Breast epithelium (tissue), 4 donors: ENCODE results near the gene PLOD2. TPM values are rescaled to one million over a fixed set of nuclear protein-coding genes. Genes with fewer than 3 reads are reported as not detected.

Experiments
- DNase-seq, 2 donors: peaks; one replicate each; pipeline ENCODE4 v3.0.0-alpha.2; 2019; ENCODE audit warnings: low spot score in 2 of 2
- H3K27ac ChIP-seq, 2 donors: fragments of 200-600 bp; sonication (generic) in 1 of 2; one replicate each; pipeline ENCODE4 v1.5.1; 2016 to 2019; ENCODE audit warnings: mild to moderate bottlenecking in 1 of 2
- H3K27me3 ChIP-seq, 2 donors: fragments of 200-600 bp; sonication (generic) in 1 of 2; one replicate each; pipeline versions ENCODE4 v1.5.1 to v1.6.0; 2017 to 2019; ENCODE audit warnings: control low read depth in 1 of 2, mild to moderate bottlenecking in 1 of 2
- H3K36me3 ChIP-seq: fragments of 200-600 bp; one replicate; pipeline ENCODE4 v1.5.1; 2019
- H3K4me1 ChIP-seq, 2 donors: fragments of 200-600 bp; sonication (generic); one replicate each; pipeline ENCODE4 v1.5.1; 2016 to 2019; ENCODE audit warnings: control low read depth in 1 of 2
- H3K4me3 ChIP-seq, 3 donors: fragments of 200-600 bp; sonication (generic); 1 replicate in 2 of 3; 2 replicates in 1 of 3; pipeline ENCODE4 v1.5.1; 2016 to 2019; ENCODE audit warnings: mild to moderate bottlenecking in 3 of 3, moderate library complexity in 2 of 3
- H3K9me3 ChIP-seq, 2 donors: fragments of 200-600 bp; sonication (generic) in 1 of 2; one replicate each; pipeline ENCODE4 v1.5.1; 2016 to 2019; ENCODE audit warnings: control low read depth in 1 of 2
- POLR2A ChIP-seq: fragments of 450-650 bp; IDR thresholded peaks from one replicate; pipeline ENCODE4 v1.6.1; 2016; ENCODE audit warnings: antibody characterized with exemption, mild to moderate bottlenecking, moderate library complexity
- POLR2AphosphoS5 ChIP-seq, 3 donors: sonication (generic); formaldehyde crosslinking; IDR thresholded peaks; one replicate each; pipeline ENCODE4 v1.6.1; 2017; ENCODE audit warnings: antibody characterized with exemption in 3 of 3
- intact Hi-C: fragments of 100-400 bp; cut with DNase I; formaldehyde crosslinking; loops from one replicate; pipeline ENCODE4 v1.15.1; 2023; ENCODE audit warnings: low total_unique reads
- total RNA-seq, 3 donors: library from RNA; depleted of rRNA; stranded (reverse); fragments of >200 nt; gene quantifications; one replicate each; pipeline ENCODE4 v1.1.0, GENCODE V29; 2016
- TF ChIP-seq, protein P1 (sequence below), 3 donors: fragments of 450-650 bp; IDR thresholded peaks; one replicate each; pipeline ENCODE4 v1.5.1; 2016 to 2017; ENCODE audit warnings: antibody characterized with exemption in 3 of 3, mild to moderate bottlenecking in 3 of 3, moderate library complexity in 3 of 3

Gene PLOD2
- total RNA-seq, 3 donors from 2014 or later, result 33.2 to 71.5 (median 35.7) TPM

DNA sequence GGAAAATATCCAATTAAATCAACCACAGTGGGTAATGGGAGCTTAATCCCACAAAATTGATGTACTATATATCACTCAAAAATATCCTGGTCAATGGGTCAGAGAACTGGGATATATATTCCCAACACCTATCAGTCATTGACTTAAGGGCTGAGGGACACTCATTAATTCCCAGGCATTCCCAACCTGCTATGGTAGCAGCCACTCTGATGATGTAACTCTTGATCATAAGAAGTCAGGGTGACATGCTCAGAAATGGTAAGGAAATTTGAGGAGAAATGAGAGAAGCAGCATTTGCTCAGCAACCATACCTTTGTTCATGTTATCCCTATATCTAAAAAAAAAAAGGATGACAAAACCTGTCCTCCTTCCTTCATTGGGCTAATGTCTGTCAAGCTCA is 3.1 kb upstream of the PLOD2 start:
- Histone ChIP-seq H3K4me3 (no peak overlapping the region), H3K27me3 (no peaks in the 10 kb centered on the region), H3K36me3 (no peaks in the 10 kb centered on the region), H3K9me3 (no peaks in the 10 kb centered on the region), H3K4me1 (peaks cover 0 to 9% of the 10 kb centered on the region in 2 donors), H3K27ac (no peak overlapping the region)
- intact Hi-C loops, result no loop called here
- no peak for TF ChIP-seq POLR2AphosphoS5 (IDR thresholded peaks at IDR 0.05)
- no peak for TF ChIP-seq POLR2A
- TF ChIP-seq, protein P1, sequence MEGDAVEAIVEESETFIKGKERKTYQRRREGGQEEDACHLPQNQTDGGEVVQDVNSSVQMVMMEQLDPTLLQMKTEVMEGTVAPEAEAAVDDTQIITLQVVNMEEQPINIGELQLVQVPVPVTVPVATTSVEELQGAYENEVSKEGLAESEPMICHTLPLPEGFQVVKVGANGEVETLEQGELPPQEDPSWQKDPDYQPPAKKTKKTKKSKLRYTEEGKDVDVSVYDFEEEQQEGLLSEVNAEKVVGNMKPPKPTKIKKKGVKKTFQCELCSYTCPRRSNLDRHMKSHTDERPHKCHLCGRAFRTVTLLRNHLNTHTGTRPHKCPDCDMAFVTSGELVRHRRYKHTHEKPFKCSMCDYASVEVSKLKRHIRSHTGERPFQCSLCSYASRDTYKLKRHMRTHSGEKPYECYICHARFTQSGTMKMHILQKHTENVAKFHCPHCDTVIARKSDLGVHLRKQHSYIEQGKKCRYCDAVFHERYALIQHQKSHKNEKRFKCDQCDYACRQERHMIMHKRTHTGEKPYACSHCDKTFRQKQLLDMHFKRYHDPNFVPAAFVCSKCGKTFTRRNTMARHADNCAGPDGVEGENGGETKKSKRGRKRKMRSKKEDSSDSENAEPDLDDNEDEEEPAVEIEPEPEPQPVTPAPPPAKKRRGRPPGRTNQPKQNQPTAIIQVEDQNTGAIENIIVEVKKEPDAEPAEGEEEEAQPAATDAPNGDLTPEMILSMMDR (IDR thresholded peaks at IDR 0.05), result no peak
- DNase-seq, result no peak

DNA sequence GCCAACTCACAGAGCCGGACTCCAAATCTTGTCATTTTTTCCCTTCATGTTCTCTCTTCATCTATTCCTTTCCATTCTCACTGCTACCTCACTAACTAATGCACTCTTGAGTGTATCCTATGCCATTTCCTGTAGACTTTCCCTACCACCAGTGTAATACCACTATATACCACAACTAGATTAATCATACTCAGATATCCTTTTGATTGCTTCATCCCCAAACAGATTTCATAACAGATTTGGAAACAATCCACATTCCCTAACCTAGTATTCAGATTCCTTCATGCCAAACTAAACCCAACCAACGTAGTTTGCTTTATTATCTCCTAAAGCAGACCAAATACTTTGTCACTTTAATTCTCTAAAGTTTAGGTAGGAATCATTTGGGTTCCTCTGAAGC is 2.6 kb upstream of the PLOD2 start:
- intact Hi-C loops, result no loop called here
- Histone ChIP-seq H3K27ac (no peak overlapping the region), H3K4me3 (no peak overlapping the region), H3K4me1 (peaks cover 0 to 9% of the 10 kb centered on the region in 2 donors), H3K36me3 (no peaks in the 10 kb centered on the region), H3K27me3 (no peaks in the 10 kb centered on the region), H3K9me3 (no peaks in the 10 kb centered on the region)
- no peak for DNase-seq
- TF ChIP-seq, protein P1 (IDR thresholded peaks at IDR 0.05), result peak in 2 of 3 donors; percentile 19 to 41
- no peak for TF ChIP-seq POLR2A

DNA sequence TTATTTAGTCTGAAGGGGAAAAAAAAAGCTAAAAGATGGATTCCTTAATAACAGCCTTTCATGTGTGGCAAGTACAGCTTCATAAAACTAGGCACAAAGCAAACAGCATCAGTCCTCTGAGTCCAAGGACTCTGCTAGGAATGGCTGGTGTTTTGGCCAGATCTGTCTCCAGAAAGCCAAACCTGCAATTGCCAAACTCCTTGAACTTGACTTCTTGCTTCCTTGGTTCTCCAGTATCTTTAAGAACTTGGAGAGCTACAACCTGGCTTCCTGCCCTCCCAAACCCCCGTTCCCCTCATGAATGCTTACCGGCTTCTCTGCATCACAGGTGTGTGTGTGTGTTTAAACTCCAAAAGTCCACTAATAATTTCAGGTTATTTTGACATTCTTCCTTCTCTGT is 1.6 kb upstream of the PLOD2 start:
- Histone ChIP-seq H3K4me3 (no peak overlapping the region), H3K9me3 (no peaks in the 10 kb centered on the region), H3K27me3 (no peaks in the 10 kb centered on the region), H3K27ac (no peak overlapping the region), H3K36me3 (no peaks in the 10 kb centered on the region), H3K4me1 (peaks cover 0 to 9% of the 10 kb centered on the region in 2 donors)
- no peak for TF ChIP-seq POLR2A
- TF ChIP-seq POLR2AphosphoS5 (IDR thresholded peaks at IDR 0.05), result no peak
- TF ChIP-seq, protein P1 (IDR thresholded peaks at IDR 0.05), result no peak
- no peak for DNase-seq
- intact Hi-C loops, result no loop called here

DNA sequence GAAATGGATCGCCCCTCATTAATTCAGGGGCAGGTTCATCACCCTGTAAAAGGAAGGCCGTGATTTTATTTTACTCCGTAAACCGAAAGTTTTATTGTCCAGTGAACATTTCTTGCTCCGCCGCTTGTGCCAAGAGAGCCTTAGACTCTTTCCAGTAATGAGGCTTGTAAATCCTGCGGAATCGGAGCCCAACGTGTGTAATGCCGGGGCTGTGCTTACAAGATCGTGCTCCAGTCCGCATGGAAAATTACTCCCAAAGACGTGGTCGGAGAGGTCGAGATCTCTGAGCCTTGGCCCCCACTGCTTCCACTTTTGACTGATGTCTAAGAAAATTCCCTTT is 649 bp upstream of the PLOD2 start:
- peaks cover 0 to 9% of the 10 kb centered on the region in 2 donors for H3K4me1 ChIP-seq
- intact Hi-C loops, result no loop called here

DNA sequence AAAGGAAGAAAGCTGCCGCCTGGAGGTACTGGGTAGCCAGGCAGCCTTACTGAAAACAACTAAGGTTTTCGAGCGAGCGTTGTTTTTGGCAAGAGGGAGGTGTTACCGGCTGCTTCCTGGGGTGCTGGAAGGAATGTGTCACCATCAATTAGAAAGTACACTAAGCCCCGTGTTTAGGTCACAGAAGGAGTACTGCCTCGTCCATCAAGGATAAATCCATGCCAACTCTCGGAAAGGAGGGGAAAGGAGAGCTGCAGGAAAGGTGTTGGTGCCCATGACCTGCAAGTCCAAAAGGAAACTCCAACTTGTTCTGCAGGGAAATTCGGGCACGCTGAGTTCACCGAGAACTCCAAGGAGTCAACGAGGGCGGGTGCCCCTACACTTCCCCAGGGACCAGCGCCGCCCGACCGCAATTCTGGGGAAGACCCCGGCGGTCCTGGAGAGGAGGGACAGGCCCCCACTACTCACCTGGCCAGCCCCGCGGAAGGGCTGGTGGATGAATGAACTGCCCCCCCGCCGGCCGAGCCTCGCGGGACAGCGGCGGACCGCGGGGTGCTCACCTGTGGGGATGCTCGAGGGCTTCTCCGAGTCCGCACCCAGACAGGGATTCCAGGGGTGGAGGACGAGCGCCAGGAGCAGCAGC is 542 bp downstream of the PLOD2 start:
- no peaks in the 10 kb centered on the region for H3K36me3 ChIP-seq
- peak overlapping the region; percentile 71 to 93 (median 82) for H3K4me3 ChIP-seq
- TF ChIP-seq, protein P1 (IDR thresholded peaks at IDR 0.05), result peak; percentile 18 to 43 (median 32)
- TF ChIP-seq POLR2AphosphoS5 (IDR thresholded peaks at IDR 0.05) (peak; percentile 17 to 40 (median 33)), POLR2A (peak; percentile 8)
- peak overlapping the region; percentile 95 to 98 for H3K27ac ChIP-seq
- intact Hi-C loops, result no loop called here
- H3K4me1 ChIP-seq, result peaks cover 0 to 12% of the 10 kb centered on the region in 2 donors
- H3K9me3 ChIP-seq, result no peaks in the 10 kb centered on the region
- peak; percentile 58 to 63 for DNase-seq
- no peaks in the 10 kb centered on the region for H3K27me3 ChIP-seq

More for the DNA sequence above, 649 bp upstream of the PLOD2 start:
- no peaks in the 10 kb centered on the region for H3K9me3 ChIP-seq
- TF ChIP-seq, protein P1 (IDR thresholded peaks at IDR 0.05), result no peak
- no peak for TF ChIP-seq POLR2AphosphoS5 (IDR thresholded peaks at IDR 0.05)
- TF ChIP-seq POLR2A, result no peak
- peak in 1 of 2 donors; percentile 23 for DNase-seq
- no peaks in the 10 kb centered on the region for H3K27me3 ChIP-seq
- peak overlapping the region; percentile 95 to 98 for H3K27ac ChIP-seq
- H3K4me3 ChIP-seq, result peak overlapping the region; percentile 71 to 93 (median 82)
- H3K36me3 ChIP-seq, result no peaks in the 10 kb centered on the region
